ENCODE results near the gene NPY1R.

NPY1R gene

DNA sequence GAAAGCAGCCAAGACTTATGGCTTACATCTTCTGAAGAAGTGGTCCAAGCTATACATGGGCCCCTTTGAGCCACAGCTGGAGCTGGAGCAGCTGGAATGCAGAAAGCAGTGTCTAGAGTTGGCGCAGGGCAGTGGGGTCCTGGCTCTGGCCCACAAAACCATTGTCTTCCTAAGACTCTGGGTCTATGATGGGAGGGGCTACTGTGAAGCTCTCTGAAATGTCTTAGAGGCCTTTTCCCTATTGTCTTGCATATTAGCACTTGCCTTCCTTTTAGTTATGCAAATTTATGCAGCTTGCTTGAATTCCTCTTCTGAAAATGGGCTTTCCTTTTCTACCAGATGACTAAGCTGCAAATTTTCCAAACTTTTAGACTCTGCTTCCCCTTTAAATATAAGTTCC lies 15.3 kb downstream of the NPY1R start:
- H3K36me3 Mint-ChIP-seq = no peaks in the 10 kb centered on the region
- no peak overlapping the region for H3K4me3 Mint-ChIP-seq
- CTCF ChIA-PET = no interaction called here
- H3K4me1 Mint-ChIP-seq = no peaks in the 10 kb centered on the region
- peaks cover 9% of the 10 kb centered on the region for H3K9me3 Mint-ChIP-seq
- no peak overlapping the region for H3K27ac Mint-ChIP-seq
- H3K27me3 Mint-ChIP-seq = no peaks in the 10 kb centered on the region
- DNase-seq = no peak

DNA sequence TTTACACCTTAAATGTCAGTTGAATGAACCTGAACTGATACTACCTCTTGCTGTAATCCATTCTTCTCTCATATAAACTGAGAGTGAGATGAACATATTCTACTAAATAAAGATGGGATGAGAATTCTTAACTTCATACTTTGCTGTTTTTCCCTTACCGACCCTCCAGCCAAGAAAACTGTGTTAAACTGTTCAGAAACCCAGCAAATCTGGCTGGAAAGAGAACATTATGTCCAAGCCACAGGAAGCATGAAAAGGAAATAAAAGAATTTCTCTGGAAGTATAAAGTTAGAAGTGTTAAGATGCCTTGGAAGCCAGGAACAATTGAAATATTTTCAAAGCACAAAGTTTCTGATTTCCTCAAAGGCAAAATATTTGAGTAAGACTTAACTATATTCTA lies 22.9 kb downstream of the NPY1R start:
- no peaks in the 10 kb centered on the region for H3K9me3 Mint-ChIP-seq
- no peaks in the 10 kb centered on the region for H3K36me3 Mint-ChIP-seq
- no peaks in the 10 kb centered on the region for H3K4me1 Mint-ChIP-seq
- DNase-seq = no peak
- CTCF ChIA-PET = no interaction called here
- no peak overlapping the region for H3K27ac Mint-ChIP-seq
- no peak overlapping the region for H3K4me3 Mint-ChIP-seq
- H3K27me3 Mint-ChIP-seq = no peaks in the 10 kb centered on the region

DNA sequence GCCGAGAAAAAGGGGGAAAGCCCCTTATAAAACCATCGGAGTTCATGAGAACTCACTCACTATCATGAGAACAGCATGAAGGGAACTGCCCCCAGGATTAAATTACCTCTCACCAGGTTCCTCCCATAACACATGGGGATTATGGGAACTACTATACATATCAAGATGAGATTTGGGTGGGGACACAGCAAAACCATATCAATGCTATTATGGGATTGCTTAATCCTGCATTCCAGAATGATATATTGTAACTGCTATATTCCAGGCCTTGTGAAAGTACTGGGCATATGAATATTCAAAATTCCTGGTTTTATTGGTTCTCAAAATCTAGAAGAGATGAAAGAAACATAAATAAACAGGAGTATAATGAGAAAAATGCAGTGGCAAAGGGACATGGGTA lies 29.3 kb downstream of the NPY1R start:
- CTCF ChIA-PET = no interaction called here
- no peak overlapping the region for H3K4me3 Mint-ChIP-seq

DNA sequence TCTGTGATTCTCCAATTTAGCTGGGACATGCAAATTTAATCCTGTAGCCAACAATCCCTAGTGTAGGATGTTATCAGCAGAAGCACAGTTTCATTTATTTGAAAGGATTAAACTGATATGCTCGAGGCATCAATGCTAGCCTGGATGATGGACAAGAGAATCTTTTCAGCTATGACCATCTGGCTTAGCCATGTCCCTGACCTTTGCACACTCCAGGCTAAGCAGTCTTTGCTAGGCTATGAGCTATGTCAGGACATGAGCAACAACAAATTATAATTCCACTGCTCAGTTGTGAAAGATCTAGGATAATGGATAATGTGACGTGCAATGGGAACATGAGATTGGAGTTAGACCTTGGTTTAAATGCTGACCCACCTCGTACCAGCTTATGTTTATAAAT lies 32.0 kb downstream of the NPY1R start:
- CTCF ChIA-PET = no interaction called here
- no peaks in the 10 kb centered on the region for H3K9me3 Mint-ChIP-seq
- no peaks in the 10 kb centered on the region for H3K4me1 Mint-ChIP-seq
- no peaks in the 10 kb centered on the region for H3K27me3 Mint-ChIP-seq
- no peak for DNase-seq
- no peak overlapping the region for H3K27ac Mint-ChIP-seq
- no peaks in the 10 kb centered on the region for H3K36me3 Mint-ChIP-seq
- H3K4me3 Mint-ChIP-seq = no peak overlapping the region

More for the DNA sequence above, 29.3 kb downstream of the NPY1R start:
- Mint-ChIP-seq H3K9me3 (no peaks in the 10 kb centered on the region), H3K36me3 (no peaks in the 10 kb centered on the region), H3K27ac (no peak overlapping the region), H3K4me1 (no peaks in the 10 kb centered on the region), H3K27me3 (no peaks in the 10 kb centered on the region)
- no peak for DNase-seq

DNA sequence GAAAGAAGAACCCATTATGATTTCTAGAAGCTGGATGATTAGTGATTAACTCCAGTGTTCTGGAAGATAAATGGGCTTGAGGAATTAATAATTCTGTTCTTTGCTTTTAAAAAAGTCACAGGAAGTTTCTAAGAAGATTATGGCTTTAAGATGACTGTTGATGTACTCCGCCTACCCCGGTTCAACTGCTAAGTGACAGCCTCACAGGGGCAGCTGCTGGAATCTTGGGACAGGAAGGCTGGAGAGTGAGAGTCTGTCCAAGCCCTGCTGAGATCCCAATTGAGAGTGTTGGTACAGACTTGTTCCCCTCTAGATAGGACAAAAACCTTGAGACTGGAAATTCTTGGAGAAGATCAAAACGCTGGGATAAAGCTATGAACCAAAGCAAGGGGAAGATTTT lies 37.3 kb downstream of the NPY1R start:
- no peaks in the 10 kb centered on the region for H3K9me3 Mint-ChIP-seq
- CTCF ChIA-PET = interaction anchor here (1.0 kb wide), 1 partner anchor 240 kb away, joined by 5 read pairs; no protein-coding TSS in a partner anchor
- DNase-seq = no peak

DNA sequence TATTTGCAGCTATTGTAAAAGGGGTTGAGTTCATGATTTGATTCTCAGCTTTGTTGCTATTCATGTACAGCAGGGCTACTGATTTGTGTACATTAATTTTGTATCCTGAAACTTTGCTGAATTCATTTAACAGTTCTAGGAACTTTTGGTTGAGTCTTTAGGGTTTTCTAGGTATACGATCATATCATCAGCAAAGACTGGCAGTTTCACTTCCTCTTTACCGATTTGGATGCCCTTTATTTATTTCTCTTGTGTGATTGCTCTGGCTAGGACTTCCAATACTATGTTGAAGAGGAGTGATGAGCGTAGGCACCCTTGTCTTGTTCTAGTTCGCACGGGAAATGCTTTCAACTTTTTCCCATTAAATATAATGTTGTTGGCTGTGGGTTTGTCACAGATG lies 48.1 kb downstream of the NPY1R start:
- Mint-ChIP-seq H3K4me1 (peaks cover 11% of the 10 kb centered on the region), H3K4me3 (no peak overlapping the region), H3K27me3 (no peaks in the 10 kb centered on the region), H3K36me3 (no peaks in the 10 kb centered on the region), H3K27ac (no peak overlapping the region), H3K9me3 (no peaks in the 10 kb centered on the region)
- CTCF ChIA-PET = interaction anchor here (0.8 kb wide), 1 partner anchor 92 kb away, joined by 3 read pairs; no protein-coding TSS in a partner anchor
- DNase-seq = no peak

More for the DNA sequence above, 37.3 kb downstream of the NPY1R start:
- Mint-ChIP-seq H3K27ac (no peak overlapping the region), H3K4me3 (no peak overlapping the region), H3K36me3 (no peaks in the 10 kb centered on the region), H3K4me1 (no peaks in the 10 kb centered on the region), H3K27me3 (no peaks in the 10 kb centered on the region)

DNA sequence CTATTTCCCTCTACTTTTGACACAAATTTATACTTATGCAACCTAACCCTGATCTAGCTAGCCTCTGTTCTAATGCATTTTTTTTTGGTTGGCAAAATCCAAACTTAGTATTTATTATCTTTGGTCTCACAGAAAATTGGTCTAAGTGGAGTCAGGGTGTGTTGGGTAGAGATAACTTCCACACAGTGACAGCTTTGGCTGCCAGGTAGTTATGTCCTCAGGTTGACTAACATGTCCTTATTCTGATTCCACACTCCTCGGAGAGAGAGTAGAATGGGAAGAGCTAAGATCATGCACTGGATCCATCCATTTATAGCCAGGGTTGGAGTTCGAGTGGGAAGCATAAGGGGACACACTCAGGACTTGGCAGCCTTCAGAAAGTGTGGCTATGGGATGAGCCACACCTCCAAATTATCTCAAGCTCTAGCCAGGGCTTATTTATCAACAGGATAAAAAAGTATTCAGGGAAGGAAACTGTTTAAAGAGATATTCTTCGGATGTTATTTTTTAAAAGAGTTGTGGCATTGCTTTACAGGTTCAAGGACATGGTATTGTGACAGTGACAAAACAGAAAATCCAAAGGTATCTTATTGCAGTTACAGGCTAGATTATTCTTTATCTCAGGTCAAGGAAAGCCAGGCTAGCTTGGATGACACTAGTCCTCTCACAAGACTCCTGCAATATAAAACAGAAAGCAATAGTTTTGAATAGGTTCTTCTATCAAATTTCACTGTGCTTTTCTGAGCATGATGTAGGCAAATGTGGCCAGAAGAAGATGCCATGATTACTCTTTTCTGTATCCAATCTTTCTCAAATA lies 51.5 kb downstream of the NPY1R start:
- Mint-ChIP-seq H3K27ac (no peak overlapping the region), H3K36me3 (no peaks in the 10 kb centered on the region), H3K9me3 (no peaks in the 10 kb centered on the region), H3K27me3 (no peaks in the 10 kb centered on the region), H3K4me3 (no peak overlapping the region), H3K4me1 (peaks cover 11% of the 10 kb centered on the region)
- CTCF ChIA-PET = no interaction called here
- DNase-seq = no peak

DNA sequence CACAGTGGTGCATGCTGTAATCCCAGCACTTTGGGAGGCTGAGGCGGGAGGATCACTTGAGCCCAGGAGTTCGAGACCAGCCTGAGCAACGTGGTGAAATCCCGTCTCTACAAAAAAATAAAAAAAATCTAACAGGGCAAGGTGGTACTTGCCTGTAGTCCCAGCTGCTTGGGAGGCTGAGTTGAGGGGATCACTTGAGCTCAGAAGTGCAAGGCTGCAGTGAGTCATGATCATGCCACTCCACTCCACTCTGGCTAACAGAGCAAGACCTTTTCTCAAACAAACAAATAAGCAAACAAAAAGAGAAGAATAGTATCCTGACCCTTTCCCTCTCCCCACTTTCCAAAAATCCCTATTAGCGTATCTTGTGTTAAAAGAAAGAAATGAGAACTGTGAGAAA lies 52.7 kb downstream of the NPY1R start:
- no peaks in the 10 kb centered on the region for H3K9me3 Mint-ChIP-seq
- H3K27me3 Mint-ChIP-seq = no peaks in the 10 kb centered on the region
- H3K36me3 Mint-ChIP-seq = no peaks in the 10 kb centered on the region
- DNase-seq = no peak
- no peak overlapping the region for H3K27ac Mint-ChIP-seq
- H3K4me1 Mint-ChIP-seq = peaks cover 3% of the 10 kb centered on the region
- CTCF ChIA-PET = no interaction called here
- no peak overlapping the region for H3K4me3 Mint-ChIP-seq

DNA sequence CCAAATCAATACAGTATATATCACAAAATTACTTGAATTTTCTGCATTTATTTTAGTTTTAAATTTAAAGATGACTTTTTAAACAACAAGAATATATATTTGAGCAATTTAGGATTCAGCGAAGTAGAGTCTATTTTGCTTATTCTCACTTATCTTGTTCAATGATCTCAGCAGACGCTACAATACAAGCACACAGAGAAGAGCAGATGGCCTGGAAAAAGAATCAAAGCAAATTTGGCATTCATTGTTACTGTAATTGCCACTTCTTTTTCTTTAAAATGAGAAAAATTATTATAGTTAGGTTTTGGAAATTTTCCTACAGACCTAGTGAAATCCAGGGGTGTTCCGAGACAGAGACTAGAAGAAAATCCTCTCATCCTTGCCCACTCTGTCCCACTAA lies 57.5 kb downstream of the NPY1R start:
- Mint-ChIP-seq H3K4me3 (no peak overlapping the region), H3K27ac (no peak overlapping the region), H3K9me3 (no peaks in the 10 kb centered on the region), H3K36me3 (no peaks in the 10 kb centered on the region), H3K27me3 (no peaks in the 10 kb centered on the region), H3K4me1 (no peaks in the 10 kb centered on the region)
- CTCF ChIA-PET = no interaction called here
- no peak for DNase-seq

Data from activated naive CD4-positive, alpha-beta T cell treated with anti-CD3 and anti-CD28 coated beads, Interleukin-2, amount 10 ng/mL, durations not matched to agents 7 days and 5 days (primary cell).